ENCODE measurements around the gene DNAJB8.

DNA sequence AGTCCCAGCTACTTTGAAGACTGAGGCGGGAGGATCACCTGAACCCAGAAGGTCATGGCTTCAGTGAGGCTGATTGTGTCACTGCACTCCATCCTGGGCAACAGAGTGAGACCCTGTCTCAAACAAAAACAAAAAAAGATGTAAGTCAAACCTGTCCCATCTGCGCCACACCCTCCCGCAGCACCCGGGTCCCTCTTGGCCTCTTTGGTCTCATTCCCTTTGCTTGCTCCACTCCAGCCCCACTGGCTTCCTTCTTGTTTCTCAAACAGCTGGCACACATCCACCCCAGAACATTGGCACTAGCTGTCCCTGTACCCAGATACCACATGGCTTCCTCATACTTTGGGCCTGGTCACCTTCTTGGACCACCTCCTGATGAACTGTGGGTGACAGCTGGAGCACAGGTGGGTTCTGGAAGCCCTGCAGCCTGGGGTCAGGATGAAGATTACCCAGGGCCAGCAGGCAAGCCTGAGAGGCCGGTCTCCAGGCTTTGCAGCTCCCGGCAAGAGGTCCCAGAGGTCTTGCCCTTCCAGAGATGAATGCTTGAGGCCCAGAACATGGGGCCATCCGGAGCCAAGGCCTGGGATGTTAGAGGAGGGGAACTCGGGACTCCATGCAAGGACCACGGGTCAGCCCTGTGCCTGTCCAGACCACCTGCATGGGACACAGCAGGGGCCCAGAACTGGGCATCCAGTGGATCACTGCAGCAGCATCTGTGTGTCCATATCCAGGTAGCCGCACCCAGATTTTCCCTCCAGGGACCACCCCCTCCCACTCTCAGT, 37.3 kb upstream of the DNAJB8 start:
- no peak for TF ChIP-seq CTCF (IDR thresholded peaks at IDR 0.05)
- no peak for TF ChIP-seq POLR2AphosphoS5 (IDR thresholded peaks at IDR 0.05)
